Activated T-helper 17 cell treated with anti-CD3 and anti-CD28 coated beads, Interleukin-2, amount 50 U/mL, for 72 hours (primary cell): ENCODE data around the gene ACP3. TPM values are rescaled to one million over a fixed set of nuclear protein-coding genes. Genes with fewer than 3 reads are reported as not detected.

Experiments
- ATAC-seq: fragments of 150-1000 bp; cut with Tn5 transposase; replicated peaks from 2 replicates; pipeline ENCODE4 v1.10.0; 2021; ENCODE audit warnings: mild to moderate bottlenecking, moderate library complexity
- H3K27ac Mint-ChIP-seq: one replicate; pipeline ENCODE4 v1.8.0; 2022; ENCODE audit warnings: mixed read lengths
- H3K27me3 Mint-ChIP-seq: one replicate; pipeline ENCODE4 v1.8.0; 2022; ENCODE audit warnings: mixed read lengths
- H3K36me3 Mint-ChIP-seq: one replicate; pipeline ENCODE4 v1.8.0; 2022; ENCODE audit warnings: low read depth, mild to moderate bottlenecking, mixed read lengths
- H3K4me1 Mint-ChIP-seq: one replicate; pipeline ENCODE4 v1.8.0; 2022; ENCODE audit warnings: mixed read lengths
- H3K4me3 Mint-ChIP-seq: one replicate; pipeline ENCODE4 v1.8.0; 2022; ENCODE audit warnings: mild to moderate bottlenecking, mixed read lengths
- H3K9me3 Mint-ChIP-seq: one replicate; pipeline ENCODE4 v1.8.0; 2022; ENCODE audit warnings: mixed read lengths
- total RNA-seq, 2 donors: library from RNA; stranded (reverse); gene quantifications; one replicate each; pipeline ENCODE4 v1.2.3, GENCODE V29; 2022

The ACP3 gene
- total RNA-seq, 2 donors from 2014 or later, result not detected

DNA sequence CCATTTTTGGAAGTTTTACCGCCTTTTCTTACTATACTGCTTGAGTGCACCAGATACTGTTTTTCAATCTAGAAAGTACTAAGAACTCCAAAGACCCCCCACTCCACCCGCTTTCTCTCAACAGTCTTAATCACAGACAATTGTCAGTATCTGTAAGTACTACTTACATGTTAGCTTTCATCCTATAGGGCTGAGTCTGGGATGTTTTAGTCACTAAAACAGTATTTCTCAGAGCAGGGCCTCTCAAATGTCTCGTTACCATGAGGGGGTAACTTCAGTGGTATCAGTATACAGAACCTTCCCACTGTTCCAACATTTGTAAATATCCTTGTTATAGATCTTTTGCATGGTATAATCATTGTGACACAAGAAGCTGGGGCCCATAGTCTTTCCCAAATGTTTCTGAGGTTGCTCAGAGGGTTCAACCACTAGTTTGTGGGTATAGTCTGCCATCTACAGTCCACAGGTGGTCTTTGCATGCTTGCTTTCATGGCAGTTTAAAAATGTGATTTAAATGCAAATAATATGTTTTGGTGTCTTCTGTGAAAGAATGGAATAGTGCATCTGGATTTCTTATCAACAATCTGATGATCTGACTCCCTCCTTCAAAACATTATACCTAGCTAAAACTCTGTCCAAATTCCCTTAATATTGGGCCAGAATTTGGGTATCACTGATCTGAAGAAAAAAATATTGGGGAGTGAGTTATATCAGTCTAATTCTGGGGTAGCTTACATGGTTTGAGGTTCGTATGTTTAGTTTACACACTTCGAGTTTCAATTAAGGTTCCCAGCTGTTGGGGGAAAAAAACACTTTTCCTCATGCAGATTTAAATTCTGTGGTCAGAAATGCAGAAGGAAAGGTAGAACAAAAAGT lies 82.1 kb downstream of the ACP3 start:
- peaks cover 4% of the 10 kb centered on the region for H3K9me3 Mint-ChIP-seq
- ATAC-seq, result no peak
- peaks cover 6% of the 10 kb centered on the region for H3K27me3 Mint-ChIP-seq
- H3K4me1 Mint-ChIP-seq, result no peaks in the 10 kb centered on the region
- no peak overlapping the region for H3K4me3 Mint-ChIP-seq
- H3K27ac Mint-ChIP-seq, result no peak overlapping the region
- H3K36me3 Mint-ChIP-seq, result no peaks in the 10 kb centered on the region

DNA sequence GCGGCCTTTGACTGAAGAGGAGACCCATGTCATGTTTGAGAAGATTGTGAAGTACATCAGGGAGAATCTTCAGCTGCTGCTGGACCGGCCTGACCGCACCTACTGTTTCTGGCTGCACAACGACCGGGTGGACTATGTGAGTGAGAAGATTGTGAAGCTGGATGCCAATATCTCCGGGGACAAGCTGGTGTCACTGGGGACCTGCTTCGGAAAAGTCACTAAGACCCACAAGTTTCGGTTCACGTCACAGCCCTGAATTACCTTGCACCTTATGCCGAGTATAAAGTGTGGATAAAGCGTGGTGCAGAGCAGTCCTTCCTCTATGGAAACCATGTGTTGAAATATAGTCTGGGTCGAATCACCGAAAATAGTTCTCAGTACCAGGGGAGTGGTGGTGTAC lies 84.0 kb downstream of the ACP3 start:
- Mint-ChIP-seq H3K4me3 (no peak overlapping the region), H3K36me3 (no peaks in the 10 kb centered on the region), H3K4me1 (no peaks in the 10 kb centered on the region), H3K27ac (no peak overlapping the region), H3K27me3 (peaks cover 6% of the 10 kb centered on the region), H3K9me3 (no peaks in the 10 kb centered on the region)
- ATAC-seq, result no peak

DNA sequence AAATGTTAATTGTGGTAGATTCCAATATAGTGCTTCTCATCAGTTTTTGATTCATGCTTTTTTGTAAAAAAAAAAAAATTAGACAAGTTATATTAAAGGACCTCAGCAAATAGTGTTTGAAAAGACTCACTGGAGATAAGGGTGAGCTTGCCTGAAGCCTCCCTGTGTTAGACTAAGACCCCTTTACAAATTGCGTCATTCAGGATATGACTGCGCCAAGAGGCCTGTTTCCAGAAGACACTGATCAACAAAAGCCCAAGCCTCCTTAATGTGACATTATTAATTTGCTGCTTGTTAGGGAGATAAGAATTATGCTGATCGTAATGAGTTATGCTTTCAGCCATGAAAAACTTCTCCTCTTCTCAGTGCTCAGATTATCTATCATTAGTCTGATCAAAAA lies 87.1 kb downstream of the ACP3 start:
- no peak for ATAC-seq
- Mint-ChIP-seq H3K27ac (no peak overlapping the region), H3K4me3 (no peak overlapping the region), H3K9me3 (no peaks in the 10 kb centered on the region), H3K36me3 (no peaks in the 10 kb centered on the region), H3K27me3 (peaks cover 6% of the 10 kb centered on the region), H3K4me1 (no peaks in the 10 kb centered on the region)

DNA sequence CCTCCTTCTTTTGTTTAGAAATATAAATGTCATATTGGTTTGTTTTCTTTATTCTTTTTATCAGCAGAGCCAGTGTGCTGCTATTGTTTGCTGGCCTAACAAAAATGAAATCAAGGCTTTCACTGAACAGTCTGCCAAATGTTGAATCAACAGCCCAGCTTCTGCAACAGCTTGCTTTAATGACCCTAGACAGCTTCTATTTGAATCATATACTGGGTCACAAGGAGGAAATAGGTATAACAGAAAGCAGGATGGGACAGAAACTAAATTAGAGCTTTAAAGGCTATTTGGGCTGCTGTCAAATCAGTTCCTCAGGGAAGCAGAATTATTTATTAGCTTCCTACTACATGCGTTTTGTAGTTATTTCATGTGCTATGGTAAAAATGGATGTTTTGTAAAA lies 88.0 kb downstream of the ACP3 start:
- Mint-ChIP-seq H3K36me3 (no peaks in the 10 kb centered on the region), H3K27ac (no peak overlapping the region), H3K4me1 (no peaks in the 10 kb centered on the region), H3K4me3 (no peak overlapping the region), H3K9me3 (no peaks in the 10 kb centered on the region), H3K27me3 (peaks cover 2% of the 10 kb centered on the region)
- no peak for ATAC-seq

DNA sequence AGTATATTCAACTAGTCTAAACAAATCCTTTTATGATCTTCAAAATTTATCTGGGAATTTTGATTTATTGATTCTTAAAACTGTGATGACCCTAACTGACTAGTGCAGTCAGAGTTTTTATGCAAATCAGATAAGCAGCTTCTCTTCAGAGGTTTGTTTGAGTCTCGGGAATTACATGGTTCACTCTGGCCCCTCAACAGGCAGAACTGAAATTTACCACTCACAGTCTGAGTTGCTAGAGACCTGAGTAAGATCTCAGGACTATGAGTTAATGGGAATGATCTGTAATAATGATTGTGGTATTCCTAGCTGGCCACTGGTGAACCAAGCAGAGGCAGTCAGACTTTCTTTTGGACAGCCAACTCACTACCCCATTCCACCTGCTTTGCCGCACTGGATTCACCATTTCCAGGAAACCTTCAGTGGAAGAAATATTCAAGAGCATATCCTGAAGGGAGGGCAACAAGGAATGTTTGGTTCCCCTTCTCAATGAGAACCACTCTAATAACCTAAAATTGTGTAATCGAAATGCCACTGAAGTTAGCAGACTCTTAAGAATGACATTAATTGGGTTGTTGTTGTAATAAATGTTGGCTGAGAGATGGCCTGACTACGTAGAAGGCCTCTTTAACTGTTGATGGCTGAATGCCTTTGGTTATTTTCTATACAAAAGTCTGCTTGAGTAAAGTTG lies 88.5 kb downstream of the ACP3 start:
- ATAC-seq, result no peak
- Mint-ChIP-seq H3K4me3 (no peak overlapping the region), H3K27ac (no peak overlapping the region), H3K36me3 (no peaks in the 10 kb centered on the region), H3K27me3 (no peaks in the 10 kb centered on the region), H3K4me1 (no peaks in the 10 kb centered on the region), H3K9me3 (no peaks in the 10 kb centered on the region)

DNA sequence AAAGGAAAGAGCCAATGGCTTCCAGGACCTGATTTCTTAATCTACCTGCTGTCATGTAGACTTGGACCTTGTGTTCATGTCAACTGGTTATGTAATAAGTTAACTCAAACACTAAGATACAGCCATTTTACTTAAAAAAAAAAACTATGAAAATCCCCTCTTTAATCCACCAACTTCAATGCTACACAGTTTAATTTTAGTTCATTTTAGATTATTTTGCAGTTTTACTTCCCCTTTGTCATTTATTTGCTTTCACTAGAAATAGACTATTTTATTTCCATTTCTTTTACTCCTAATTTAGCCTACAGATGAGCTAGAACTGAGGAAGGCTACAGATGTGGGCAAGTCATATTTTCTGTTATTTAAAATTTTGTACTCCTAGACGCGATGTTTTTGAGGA lies 89.4 kb downstream of the ACP3 start:
- no peak for ATAC-seq
- no peak overlapping the region for H3K27ac Mint-ChIP-seq
- H3K4me1 Mint-ChIP-seq, result no peaks in the 10 kb centered on the region
- H3K9me3 Mint-ChIP-seq, result no peaks in the 10 kb centered on the region
- H3K4me3 Mint-ChIP-seq, result no peak overlapping the region
- H3K36me3 Mint-ChIP-seq, result no peaks in the 10 kb centered on the region
- H3K27me3 Mint-ChIP-seq, result no peaks in the 10 kb centered on the region

DNA sequence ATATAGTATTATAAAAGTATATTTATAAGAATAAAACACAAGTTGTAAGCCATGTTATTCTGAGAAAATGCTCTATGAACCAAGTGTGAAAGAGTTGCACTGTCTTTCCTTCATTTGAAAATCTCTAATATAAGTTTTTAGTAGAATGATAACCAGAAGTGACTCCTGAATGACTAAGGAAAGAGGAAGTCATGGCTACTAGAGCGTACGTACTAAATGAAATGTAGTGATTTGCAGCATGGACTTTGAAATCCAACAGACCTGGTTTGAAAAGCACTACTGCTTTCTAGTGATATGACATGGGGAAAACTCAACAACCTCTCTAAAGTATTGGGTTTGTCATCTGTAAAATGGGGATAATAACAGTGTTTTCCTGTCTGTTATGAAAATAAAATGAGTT lies 89.8 kb downstream of the ACP3 start:
- Mint-ChIP-seq H3K27me3 (no peaks in the 10 kb centered on the region), H3K36me3 (no peaks in the 10 kb centered on the region), H3K27ac (no peak overlapping the region), H3K4me1 (no peaks in the 10 kb centered on the region), H3K9me3 (no peaks in the 10 kb centered on the region), H3K4me3 (no peak overlapping the region)
- no peak for ATAC-seq

Other genes starting within 250 kb of the ACP3 start
- 10 to 100 TPM; 27.7 to 37.9 TPM for gene DNAJC13, start 100.1 kb downstream of the ACP3 start, total RNA-seq